HepG2 (cell line): ENCODE measurements around the gene GRK4. TPM values are rescaled to one million over a fixed set of nuclear protein-coding genes. Genes with fewer than 3 reads are reported as not detected.

Source experiments
- ATRX ChIP-seq: sonication (generic); formaldehyde crosslinking; IDR thresholded peaks from 2 replicates; pipeline ENCODE4 v1.4.0; 2020; ENCODE audit warnings: missing genetic modification reagents, borderline replicate concordance
- FOXA1 ChIP-seq, 2 experiments: fragments of 450-650 bp in 1 of 2; sonication (generic) in 1 of 2; formaldehyde crosslinking in 1 of 2; IDR thresholded peaks; 2 replicates each; pipeline versions ENCODE4 v1.4.0 to v1.6.1; 2016 to 2020; ENCODE audit warnings: missing genetic modification reagents in 1 of 2
- IRF1 ChIP-seq: sonication (generic); formaldehyde crosslinking; IDR thresholded peaks from 2 replicates; pipeline ENCODE4 v1.4.0; 2020; ENCODE audit warnings: low read depth, mild to moderate bottlenecking, missing genetic modification reagents
- MEIS1 ChIP-seq: sonication (generic); formaldehyde crosslinking; IDR thresholded peaks from 2 replicates; pipeline ENCODE4 v1.9.0; 2021; ENCODE audit warnings: mild to moderate bottlenecking, missing genetic modification reagents, moderate library complexity, borderline replicate concordance
- MXD1 ChIP-seq: sonication (generic); formaldehyde crosslinking; IDR thresholded peaks from 2 replicates; pipeline ENCODE4 v1.4.0; 2020; ENCODE audit warnings: mild to moderate bottlenecking, missing genetic modification reagents
- RARA ChIP-seq: IDR thresholded peaks from 2 replicates; pipeline ENCODE4 v1.6.1; 2016; ENCODE audit warnings: missing genetic modification reagents, missing compliant biosample characterization
- SNRNP70 ChIP-seq: fragments of 200-400 bp; formaldehyde crosslinking; IDR thresholded peaks from 2 replicates; pipeline ENCODE4 v1.6.1; 2017; ENCODE audit warnings: mild to moderate bottlenecking, low read depth, low read length, moderate library complexity
- TEF ChIP-seq: sonication (generic); formaldehyde crosslinking; IDR thresholded peaks from 2 replicates; pipeline ENCODE4 v1.5.0; 2020; ENCODE audit warnings: missing genetic modification reagents
- XRCC5 ChIP-seq: fragments of 200-400 bp; formaldehyde crosslinking; optimal IDR thresholded peaks from 2 replicates; pipeline ENCODE3; 2017; ENCODE audit warnings: mild to moderate bottlenecking, low read length
- ZNF18 ChIP-seq: sonication (generic); formaldehyde crosslinking; IDR thresholded peaks from 2 replicates; pipeline ENCODE4 v1.8.0; 2022; ENCODE audit warnings: mild to moderate bottlenecking, missing genetic modification reagents; ENCODE audit not compliant: insufficient replicate concordance
- ZNF234 ChIP-seq: sonication (generic); formaldehyde crosslinking; conservative IDR thresholded peaks from 2 replicates; pipeline ENCODE4 v1.5.1; 2020; ENCODE audit warnings: mild to moderate bottlenecking, missing genetic modification reagents
- ZNF430 ChIP-seq: sonication (generic); formaldehyde crosslinking; IDR thresholded peaks from 2 replicates; pipeline ENCODE4 v1.9.0; 2021; ENCODE audit warnings: mild to moderate bottlenecking, missing genetic modification reagents
- ZNF550 ChIP-seq: sonication (generic); formaldehyde crosslinking; IDR thresholded peaks from 2 replicates; pipeline ENCODE4 v1.4.0; 2020; ENCODE audit warnings: mild to moderate bottlenecking, missing genetic modification reagents, borderline replicate concordance
- ZNF687 ChIP-seq: sonication (generic); formaldehyde crosslinking; IDR thresholded peaks from 2 replicates; pipeline ENCODE4 v1.5.1; 2020; ENCODE audit warnings: mild to moderate bottlenecking, missing genetic modification reagents, moderate library complexity
- ZNF841 ChIP-seq: sonication (generic); formaldehyde crosslinking; IDR thresholded peaks from 2 replicates; pipeline ENCODE4 v1.8.1; 2023; ENCODE audit warnings: missing genetic modification reagents, borderline replicate concordance
- polyA plus RNA-seq, 8 experiments: library from polyadenylated mRNA; depleted of rRNA in 3 of 8; stranded (reverse) in 7 of 8; unstranded in 1 of 8; fragments of >200 nt; fragmentation: Illumina TruSeq in 4 of 8; extraction: Trizol in 4 of 8; gene quantifications; 2 replicates each; pipeline versions ENCODE4 v1.2.1 to v1.2.3, GENCODE V29; 2011 to 2016; ENCODE audit warnings: low read depth in 4 of 8, missing spikeins in 1 of 8, mixed read lengths in 1 of 8; ENCODE audit not compliant: insufficient read depth in 1 of 8
- total RNA-seq, 5 experiments: library from RNA; depleted of rRNA; stranded (reverse); fragments of >200 nt; fragmentation: Illumina TruSeq; extraction: Trizol; gene quantifications; 2 replicates each; pipeline ENCODE4 v1.2.3, GENCODE V29; 2016; ENCODE audit warnings: low read depth in 1 of 5
- TF ChIP-seq, protein P1 (sequence below): sonication (generic); formaldehyde crosslinking; IDR thresholded peaks from 2 replicates; pipeline ENCODE4 v1.5.1; 2020; ENCODE audit warnings: missing genetic modification reagents, mild to moderate bottlenecking, borderline replicate concordance

GRK4 gene
- total and polyA plus RNA-seq, 2 of the 13 experiments (the other 11 are each of a cell fraction or from before 2014, with no cell fraction given), result 1.8 to 2.0 TPM

- TF ChIP-seq MXD1 (CRISPR knock-in tag) (peak; percentile 99), ZNF550 (CRISPR knock-in tag) (no peak), MEIS1 (CRISPR knock-in tag) (peak; percentile 78; the same call in 1 of the 2 replicates), ZNF18 (CRISPR knock-in tag) (peak; percentile 96), ZNF430 (CRISPR knock-in tag) (peak; percentile 94), ZNF234 (CRISPR knock-in tag) (peak; percentile 65; the same call in 1 of the 2 replicates), IRF1 (no peak), TEF (CRISPR knock-in tag) (no peak), FOXA1 (IDR thresholded peaks at IDR 0.05) (0 out of 2 replicates have a peak, but pooled peaks have one; percentile 31), FOXA1 (CRISPR knock-in tag; IDR thresholded peaks at IDR 0.05) (peak; percentile 99), SNRNP70 (no peak), ZNF687 (peak; percentile 100), ZNF841 (CRISPR knock-in tag) (0 out of 2 replicates have a peak, but pooled peaks have one; percentile 70), ATRX (CRISPR knock-in tag) (no peak), RARA (CRISPR knock-in tag) (peak; percentile 54; the same call in 1 of the 2 replicates), XRCC5 (no peak)
- TF ChIP-seq, protein P1, sequence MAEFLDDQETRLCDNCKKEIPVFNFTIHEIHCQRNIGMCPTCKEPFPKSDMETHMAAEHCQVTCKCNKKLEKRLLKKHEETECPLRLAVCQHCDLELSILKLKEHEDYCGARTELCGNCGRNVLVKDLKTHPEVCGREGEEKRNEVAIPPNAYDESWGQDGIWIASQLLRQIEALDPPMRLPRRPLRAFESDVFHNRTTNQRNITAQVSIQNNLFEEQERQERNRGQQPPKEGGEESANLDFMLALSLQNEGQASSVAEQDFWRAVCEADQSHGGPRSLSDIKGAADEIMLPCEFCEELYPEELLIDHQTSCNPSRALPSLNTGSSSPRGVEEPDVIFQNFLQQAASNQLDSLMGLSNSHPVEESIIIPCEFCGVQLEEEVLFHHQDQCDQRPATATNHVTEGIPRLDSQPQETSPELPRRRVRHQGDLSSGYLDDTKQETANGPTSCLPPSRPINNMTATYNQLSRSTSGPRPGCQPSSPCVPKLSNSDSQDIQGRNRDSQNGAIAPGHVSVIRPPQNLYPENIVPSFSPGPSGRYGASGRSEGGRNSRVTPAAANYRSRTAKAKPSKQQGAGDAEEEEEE (CRISPR knock-in tag), result peak; percentile 66; the same call in 1 of the 2 replicates
Measured at GRCh38 chr4:2963175-2963965, at the start of gene GRK4, which contains the start of gene NOP14 (continued).
